ENCODE measurements around the gene CPE.

DNA sequence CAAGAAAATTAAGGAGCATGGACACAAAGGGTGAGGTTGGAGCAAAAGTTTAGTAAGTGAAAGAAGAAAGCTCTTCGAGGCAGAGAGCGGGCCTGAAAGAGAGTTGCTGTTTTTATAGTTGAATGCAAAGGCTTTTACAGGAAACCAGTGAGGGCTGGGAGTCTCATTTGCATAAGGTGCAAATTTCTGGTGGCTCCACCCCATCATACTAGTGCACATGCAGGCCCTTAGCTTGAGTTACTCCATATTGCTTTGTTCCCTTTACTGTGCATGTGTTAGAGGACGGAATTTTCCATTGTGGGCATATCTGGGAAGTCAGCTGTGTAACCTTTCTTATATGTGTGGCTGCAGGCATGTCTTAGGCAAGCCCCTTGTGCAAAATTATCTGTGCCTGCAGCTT, 48.0 kb downstream of the CPE start:
- TF ChIP-seq POLR2A (IDR thresholded peaks at IDR 0.05; ENCODE audit: low read depth, low read length) (no peak), RCOR1 (IDR thresholded peaks at IDR 0.05; ENCODE audit: insufficient replicate concordance, low read length) (no peak), RAD21 (IDR thresholded peaks at IDR 0.05; ENCODE audit: low read length) (no peak), SMC3 (IDR thresholded peaks at IDR 0.05; ENCODE audit: low read depth, low read length) (no peak)
- TF ChIP-seq, protein P1, sequence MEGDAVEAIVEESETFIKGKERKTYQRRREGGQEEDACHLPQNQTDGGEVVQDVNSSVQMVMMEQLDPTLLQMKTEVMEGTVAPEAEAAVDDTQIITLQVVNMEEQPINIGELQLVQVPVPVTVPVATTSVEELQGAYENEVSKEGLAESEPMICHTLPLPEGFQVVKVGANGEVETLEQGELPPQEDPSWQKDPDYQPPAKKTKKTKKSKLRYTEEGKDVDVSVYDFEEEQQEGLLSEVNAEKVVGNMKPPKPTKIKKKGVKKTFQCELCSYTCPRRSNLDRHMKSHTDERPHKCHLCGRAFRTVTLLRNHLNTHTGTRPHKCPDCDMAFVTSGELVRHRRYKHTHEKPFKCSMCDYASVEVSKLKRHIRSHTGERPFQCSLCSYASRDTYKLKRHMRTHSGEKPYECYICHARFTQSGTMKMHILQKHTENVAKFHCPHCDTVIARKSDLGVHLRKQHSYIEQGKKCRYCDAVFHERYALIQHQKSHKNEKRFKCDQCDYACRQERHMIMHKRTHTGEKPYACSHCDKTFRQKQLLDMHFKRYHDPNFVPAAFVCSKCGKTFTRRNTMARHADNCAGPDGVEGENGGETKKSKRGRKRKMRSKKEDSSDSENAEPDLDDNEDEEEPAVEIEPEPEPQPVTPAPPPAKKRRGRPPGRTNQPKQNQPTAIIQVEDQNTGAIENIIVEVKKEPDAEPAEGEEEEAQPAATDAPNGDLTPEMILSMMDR (conservative IDR thresholded peaks at IDR 0.05; ENCODE audit: low read depth, low read length), result no peak
